Measurements from ENCODE around the gene C4orf50.

DNA sequence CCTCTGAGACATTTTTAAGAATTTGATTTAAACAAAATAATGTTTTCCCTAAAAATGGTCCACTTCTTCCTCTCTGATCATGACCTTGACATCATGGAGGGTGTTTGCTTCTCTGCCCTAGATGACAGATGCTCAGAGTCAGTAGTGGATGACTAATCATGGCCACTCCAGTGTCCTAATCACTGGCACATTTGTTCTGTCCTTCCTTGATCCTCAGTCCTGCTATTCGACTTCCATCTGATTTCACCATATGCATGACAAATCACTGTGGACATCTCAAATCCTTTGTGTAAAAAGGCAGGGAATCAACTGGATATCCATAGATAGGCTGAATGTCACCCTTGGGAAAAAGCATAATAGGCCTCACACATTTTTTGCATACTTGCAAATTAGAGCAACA is 134.3 kb downstream of the C4orf50 start:
- TF ChIP-seq FOXM1 (IDR thresholded peaks at IDR 0.05; ENCODE audit: borderline replicate concordance) (no peak), TARDBP (IDR thresholded peaks at IDR 0.05) (no peak)
